ENCODE data around the gene DENND4A. TPM values are rescaled to one million over a fixed set of nuclear protein-coding genes. Genes with fewer than 3 reads are reported as not detected.

The DENND4A gene
- total and polyA plus RNA-seq, 10 of the 15 experiments (the other 5 are each of a cell fraction or from before 2014, with no cell fraction given) = 14.2 to 81.8 (median 34.1) TPM

DNA sequence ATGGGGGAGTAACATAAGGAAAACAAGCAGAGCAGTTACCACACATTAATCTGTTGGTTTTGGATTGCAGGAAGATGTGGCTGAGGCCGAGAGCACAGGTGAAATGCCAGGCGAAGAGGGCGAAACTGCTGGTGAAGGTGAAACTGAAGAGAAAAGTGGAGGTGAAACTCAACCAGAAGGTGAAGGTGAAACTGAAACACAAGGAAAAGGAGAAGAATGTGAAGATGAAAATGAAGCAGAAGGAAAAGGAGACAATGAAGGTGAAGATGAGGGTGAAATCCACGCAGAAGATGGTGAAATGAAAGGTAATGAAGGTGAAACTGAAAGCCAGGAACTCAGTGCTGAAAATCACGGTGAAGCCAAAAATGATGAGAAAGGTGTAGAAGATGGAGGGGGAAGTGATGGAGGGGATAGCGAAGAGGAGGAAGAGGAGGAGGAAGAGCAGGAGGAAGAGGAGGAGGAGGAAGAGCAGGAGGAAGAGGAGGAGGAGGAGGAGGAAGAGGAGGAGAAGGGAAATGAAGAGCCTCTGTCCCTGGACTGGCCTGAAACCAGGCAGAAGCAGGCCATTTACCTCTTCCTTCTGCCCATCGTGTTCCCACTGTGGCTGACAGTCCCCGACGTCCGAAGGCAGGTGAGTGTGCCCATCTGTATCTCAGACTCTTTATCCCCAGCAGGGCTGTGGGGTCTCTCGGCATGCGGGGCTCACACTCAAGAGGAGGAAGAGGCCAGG lies 141.6 kb downstream of the DENND4A start:
- Histone ChIP-seq H3K9ac (ENCODE audit: control insufficient read depth, insufficient read depth, low read length) (no peak overlapping the region), H4K20me1 (ENCODE audit: control insufficient read depth, insufficient read depth) (no peaks in the 10 kb centered on the region), H3K4me2 (ENCODE audit: control insufficient read depth, insufficient read depth) (no peak overlapping the region), H3K27me3 (replicated peaks in 1 of 2; ENCODE audit: control insufficient read depth in 2 of 2, insufficient read depth in 2 of 2, low read length in 1 of 2) (no peaks in the 10 kb centered on the region), H2AFZ (ENCODE audit: control insufficient read depth, low read depth, low read length) (no peak overlapping the region), H3K9me3 (replicated peaks; ENCODE audit: control insufficient read depth, insufficient read depth, low read length) (no peaks in the 10 kb centered on the region), H3K36me3 (ENCODE audit: control insufficient read depth in 2 of 2, insufficient read depth in 2 of 2, low read length in 1 of 2) (peaks cover 0 to 27% of the 10 kb centered on the region in 2 experiments; a peak in 3 of 4 replicates), H3K79me2 (ENCODE audit: control insufficient read depth, insufficient read depth, low read length) (no peaks in the 10 kb centered on the region), H3K4me1 (ENCODE audit: control insufficient read depth, insufficient read depth, low read length) (peaks cover 9% of the 10 kb centered on the region), H3K27ac (ENCODE audit: control insufficient read depth, insufficient read depth) (no peak overlapping the region), H3K4me3 (no peak overlapping the region)
- ATAC-seq (no peak; the same call in 2 of the 3 replicates), FAIRE-seq (no peak), DNase-seq (ENCODE audit: low read depth, low spot score) (no peak)
- SMC1A ChIA-PET (ENCODE audit: uncharacterized antibody, unreplicated experiment) = interaction anchor here (1.0 to 2.1 kb wide), 6 partner anchors 8 to 187 kb away, joined by 3 to 10 read pairs (median 4); no protein-coding TSS in a partner anchor
- POLR2A ChIA-PET = no interaction called here
- TF ChIP-seq IKZF2 (IDR thresholded peaks at IDR 0.05) = 0 out of 4 replicates have a peak, but pooled peaks of 1 of the 2 experiments have one; percentile 35
- TF ChIP-seq POLR2AphosphoS2 (IDR thresholded peaks at IDR 0.05; ENCODE audit: low read depth, low read length) = peak; percentile 74; the same call in 1 of the 2 replicates
- TF ChIP-seq SMC3 (IDR thresholded peaks at IDR 0.05; ENCODE audit: borderline replicate concordance, low read length) = no peak
- peak; percentile 26 for TF ChIP-seq POLR2AphosphoS5 (IDR thresholded peaks at IDR 0.05; ENCODE audit: low read length)
- TF ChIP-seq SIX5 (IDR thresholded peaks at IDR 0.05; ENCODE audit: low read depth, low read length, severe bottlenecking) = no peak
- peak; percentile 75; the same call in 1 of the 2 replicates for TF ChIP-seq HDGF (IDR thresholded peaks at IDR 0.05)
- intact Hi-C loops (cut with micrococcal nuclease; ENCODE audit: unreplicated experiment) (no loop called here), in situ Hi-C loops (cut with MboI) (no loop called here)
- BruUV-seq (replicated peaks) = no TSS peak
- RAD21 ChIA-PET (ENCODE audit: unreplicated experiment) = no interaction called here
- 88% methylated on average over 12 of the region's 12 CpGs for WGBS (ENCODE audit: insufficient coverage, insufficient replicate concordance, low lambda C conversion rate, missing lambda C conversion rate)
- CTCF ChIA-PET = interaction anchor here (2.1 to 3.0 kb wide), 3 partner anchors 9 to 186 kb away, joined by 4 to 24 read pairs (median 8); no protein-coding TSS in a partner anchor

DNA sequence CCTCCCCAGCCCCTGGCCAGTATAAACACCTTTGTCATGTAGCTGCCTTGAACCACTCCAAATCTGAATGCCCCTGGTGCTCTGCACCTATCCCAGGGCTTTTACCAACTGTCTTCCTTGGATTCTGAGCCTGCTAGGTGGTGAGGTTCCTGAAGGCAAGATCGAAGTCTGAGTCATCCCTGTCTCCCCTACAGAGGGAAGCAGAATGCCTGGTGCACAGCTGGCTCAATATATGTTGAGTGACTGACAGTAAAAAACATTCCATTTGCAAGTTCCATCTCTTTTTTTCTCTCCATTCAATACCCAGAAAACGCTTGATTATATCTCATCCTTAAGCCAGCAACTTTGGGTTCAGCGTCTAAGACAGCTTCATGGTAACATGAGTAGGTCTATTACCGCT lies 145.6 kb downstream of the DENND4A start:
- Histone ChIP-seq H3K9me3 (replicated peaks; ENCODE audit: control insufficient read depth, insufficient read depth, low read length) (no peaks in the 10 kb centered on the region), H3K27me3 (replicated peaks in 1 of 2; ENCODE audit: control insufficient read depth in 2 of 2, insufficient read depth in 2 of 2, low read length in 1 of 2) (no peaks in the 10 kb centered on the region), H3K36me3 (ENCODE audit: control insufficient read depth in 2 of 2, insufficient read depth in 2 of 2, low read length in 1 of 2) (peaks cover 0 to 3% of the 10 kb centered on the region in 2 experiments; a peak in 2 of 4 replicates), H3K4me3 (no peak overlapping the region), H4K20me1 (ENCODE audit: control insufficient read depth, insufficient read depth) (no peaks in the 10 kb centered on the region), H3K27ac (ENCODE audit: control insufficient read depth, insufficient read depth) (no peak overlapping the region), H3K4me2 (ENCODE audit: control insufficient read depth, insufficient read depth) (no peak overlapping the region), H3K4me1 (ENCODE audit: control insufficient read depth, insufficient read depth, low read length) (peaks cover 9% of the 10 kb centered on the region), H2AFZ (ENCODE audit: control insufficient read depth, low read depth, low read length) (no peak overlapping the region), H3K9ac (ENCODE audit: control insufficient read depth, insufficient read depth, low read length) (no peak overlapping the region), H3K79me2 (ENCODE audit: control insufficient read depth, insufficient read depth, low read length) (no peaks in the 10 kb centered on the region)
- SMC1A ChIA-PET (ENCODE audit: uncharacterized antibody, unreplicated experiment) = interaction anchor here (1.1 to 3.1 kb wide), 2 partner anchors 172 to 190 kb away, joined by 3 to 15 read pairs; no protein-coding TSS in a partner anchor
- POLR2A ChIA-PET = no interaction called here
- RAD21 ChIA-PET (ENCODE audit: unreplicated experiment) = interaction anchor here (0.8 kb wide), 1 partner anchor 9 kb away, joined by 3 read pairs; no protein-coding TSS in a partner anchor
- FAIRE-seq (no peak), DNase-seq (ENCODE audit: low read depth, low spot score) (no peak), ATAC-seq (no peak)
- CTCF ChIA-PET = interaction anchor here (1.0 kb wide), 1 partner anchor 190 kb away, joined by 3 read pairs; no protein-coding TSS in a partner anchor
- in situ Hi-C loops (cut with MboI) (no loop called here), intact Hi-C loops (cut with micrococcal nuclease; ENCODE audit: unreplicated experiment) (no loop called here)
- no TSS peak for BruUV-seq (replicated peaks)
- 94% methylated on average over 4 of the region's 4 CpGs for WGBS (ENCODE audit: insufficient coverage, insufficient replicate concordance, low lambda C conversion rate, missing lambda C conversion rate)
- no peak for TF ChIP-seq TCF7 (IDR thresholded peaks at IDR 0.05; ENCODE audit: borderline replicate concordance)
- TF ChIP-seq, protein P1, sequence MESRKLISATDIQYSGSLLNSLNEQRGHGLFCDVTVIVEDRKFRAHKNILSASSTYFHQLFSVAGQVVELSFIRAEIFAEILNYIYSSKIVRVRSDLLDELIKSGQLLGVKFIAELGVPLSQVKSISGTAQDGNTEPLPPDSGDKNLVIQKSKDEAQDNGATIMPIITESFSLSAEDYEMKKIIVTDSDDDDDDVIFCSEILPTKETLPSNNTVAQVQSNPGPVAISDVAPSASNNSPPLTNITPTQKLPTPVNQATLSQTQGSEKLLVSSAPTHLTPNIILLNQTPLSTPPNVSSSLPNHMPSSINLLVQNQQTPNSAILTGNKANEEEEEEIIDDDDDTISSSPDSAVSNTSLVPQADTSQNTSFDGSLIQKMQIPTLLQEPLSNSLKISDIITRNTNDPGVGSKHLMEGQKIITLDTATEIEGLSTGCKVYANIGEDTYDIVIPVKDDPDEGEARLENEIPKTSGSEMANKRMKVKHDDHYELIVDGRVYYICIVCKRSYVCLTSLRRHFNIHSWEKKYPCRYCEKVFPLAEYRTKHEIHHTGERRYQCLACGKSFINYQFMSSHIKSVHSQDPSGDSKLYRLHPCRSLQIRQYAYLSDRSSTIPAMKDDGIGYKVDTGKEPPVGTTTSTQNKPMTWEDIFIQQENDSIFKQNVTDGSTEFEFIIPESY (IDR thresholded peaks at IDR 0.05) = no peak
- TF ChIP-seq MYB (IDR thresholded peaks at IDR 0.05; ENCODE audit: borderline replicate concordance, low read depth, low read length) = no peak
- no peak for TF ChIP-seq BMI1 (IDR thresholded peaks at IDR 0.05; ENCODE audit: borderline replicate concordance)
- TF ChIP-seq MTA2 (IDR thresholded peaks at IDR 0.05; ENCODE audit: low read depth) = no peak
- no peak for TF ChIP-seq FOXK2 (IDR thresholded peaks at IDR 0.05)
- TF ChIP-seq SREBF1 (IDR thresholded peaks at IDR 0.05; ENCODE audit: low read length) = no peak
- no peak for TF ChIP-seq JUND (IDR thresholded peaks at IDR 0.05; ENCODE audit: low read depth, low read length)
- TF ChIP-seq, protein P2, sequence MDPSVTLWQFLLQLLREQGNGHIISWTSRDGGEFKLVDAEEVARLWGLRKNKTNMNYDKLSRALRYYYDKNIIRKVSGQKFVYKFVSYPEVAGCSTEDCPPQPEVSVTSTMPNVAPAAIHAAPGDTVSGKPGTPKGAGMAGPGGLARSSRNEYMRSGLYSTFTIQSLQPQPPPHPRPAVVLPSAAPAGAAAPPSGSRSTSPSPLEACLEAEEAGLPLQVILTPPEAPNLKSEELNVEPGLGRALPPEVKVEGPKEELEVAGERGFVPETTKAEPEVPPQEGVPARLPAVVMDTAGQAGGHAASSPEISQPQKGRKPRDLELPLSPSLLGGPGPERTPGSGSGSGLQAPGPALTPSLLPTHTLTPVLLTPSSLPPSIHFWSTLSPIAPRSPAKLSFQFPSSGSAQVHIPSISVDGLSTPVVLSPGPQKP (IDR thresholded peaks at IDR 0.05; ENCODE audit: low read depth, low read length) = no peak

Data from GM12878 (cell line).